Activated T-cell treated with anti-CD3 and anti-CD28 coated beads, Interleukin-2, amount 50 U/mL, for 4 hours (primary cell): ENCODE data around the gene STYK1. TPM values are rescaled to one million over a fixed set of nuclear protein-coding genes. Genes with fewer than 3 reads are reported as not detected.

Experiments
- ATAC-seq, 2 donors: fragments of 200-7000 bp; cut with Tn5 transposase; one replicate each; pipeline ENCODE4 v1.10.0; 2021
- DNase-seq: peaks from one replicate; pipeline ENCODE4 v3.0.0-alpha.2; 2020
- H3K27me3 Mint-ChIP-seq: one replicate; pipeline ENCODE4 v1.8.0; 2021; ENCODE audit warnings: low read depth, mixed read lengths
- H3K36me3 Mint-ChIP-seq: one replicate; pipeline ENCODE4 v1.8.0; 2022; ENCODE audit warnings: mixed read lengths; ENCODE audit not compliant: insufficient read depth
- H3K4me1 Mint-ChIP-seq: one replicate; pipeline ENCODE4 v1.8.0; 2021; ENCODE audit warnings: low read depth, mixed read lengths
- H3K4me3 Mint-ChIP-seq: one replicate; pipeline ENCODE4 v1.8.0; 2021; ENCODE audit warnings: mild to moderate bottlenecking, moderate library complexity, mixed read lengths
- H3K9me3 Mint-ChIP-seq: one replicate; pipeline ENCODE4 v1.8.0; 2021; ENCODE audit warnings: mixed read lengths
- total RNA-seq, 3 donors: library from RNA; stranded (reverse); gene quantifications; one replicate each; pipeline ENCODE4 v1.2.1, GENCODE V29; 2021

STYK1 gene
- total RNA-seq, 3 donors from 2014 or later, result 0.25 to 0.33 (median 0.32) TPM

DNA sequence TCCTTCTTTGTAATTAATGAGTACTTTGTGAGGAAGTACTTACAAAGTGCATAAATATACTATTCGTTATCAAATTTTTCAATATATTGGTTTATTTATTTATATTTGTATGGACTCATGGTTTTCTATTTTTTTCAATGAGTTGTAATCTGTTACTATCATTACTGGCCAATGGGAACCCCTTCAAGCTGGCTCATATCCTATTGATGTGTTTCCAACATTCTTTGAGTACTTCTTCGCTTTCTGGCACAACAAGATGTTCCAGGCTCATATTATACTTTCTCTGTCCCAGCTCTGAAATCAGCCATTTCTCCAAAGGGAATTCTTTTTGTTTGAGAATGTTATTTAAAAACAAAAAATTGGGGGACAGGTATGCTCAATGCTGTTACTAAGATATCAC, 31.8 kb upstream of the STYK1 start:
- no peak overlapping the region for H3K4me3 Mint-ChIP-seq
- H3K27me3 Mint-ChIP-seq, result peaks cover 10% of the 10 kb centered on the region
- peaks cover 21% of the 10 kb centered on the region for H3K36me3 Mint-ChIP-seq
- H3K9me3 Mint-ChIP-seq, result no peaks in the 10 kb centered on the region
- no peak for DNase-seq
- no peak for ATAC-seq
- H3K4me1 Mint-ChIP-seq, result peaks cover 14% of the 10 kb centered on the region

DNA sequence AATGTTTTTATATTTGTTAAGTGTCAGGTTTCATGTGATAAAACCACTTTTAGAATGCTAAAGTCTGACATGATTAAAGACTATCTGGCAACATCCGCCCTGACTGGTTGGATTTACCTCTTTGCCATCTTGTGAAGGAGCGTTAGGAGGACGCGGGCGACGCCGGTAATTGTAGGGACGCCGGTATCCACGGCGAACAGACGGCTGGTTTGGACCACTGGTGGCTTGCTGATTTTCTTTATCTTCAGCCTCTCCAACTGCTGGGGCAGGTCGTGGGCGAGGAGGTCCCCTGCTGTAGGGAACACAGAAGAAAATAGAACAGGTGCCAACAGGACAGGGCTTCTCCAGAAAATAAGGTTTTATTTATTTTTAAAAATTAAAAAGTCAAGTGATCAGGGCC, 28.0 kb upstream of the STYK1 start:
- ATAC-seq (no peak), DNase-seq (no peak)
- no peaks in the 10 kb centered on the region for H3K9me3 Mint-ChIP-seq
- peaks cover 16% of the 10 kb centered on the region for H3K4me1 Mint-ChIP-seq
- H3K27me3 Mint-ChIP-seq, result no peaks in the 10 kb centered on the region
- no peak overlapping the region for H3K4me3 Mint-ChIP-seq
- H3K36me3 Mint-ChIP-seq, result peaks cover 21% of the 10 kb centered on the region

GRCh38 chr12:10701131-10701681, 27.4 kb upstream of the STYK1 start:
- H3K4me3 Mint-ChIP-seq, result no peak overlapping the region
- DNase-seq (peak; percentile 26), ATAC-seq (peak; percentile 92 to 93)
- peaks cover 16% of the 10 kb centered on the region for H3K4me1 Mint-ChIP-seq
- H3K27me3 Mint-ChIP-seq, result no peaks in the 10 kb centered on the region
- no peaks in the 10 kb centered on the region for H3K9me3 Mint-ChIP-seq
- H3K36me3 Mint-ChIP-seq, result peaks cover 19% of the 10 kb centered on the region

DNA sequence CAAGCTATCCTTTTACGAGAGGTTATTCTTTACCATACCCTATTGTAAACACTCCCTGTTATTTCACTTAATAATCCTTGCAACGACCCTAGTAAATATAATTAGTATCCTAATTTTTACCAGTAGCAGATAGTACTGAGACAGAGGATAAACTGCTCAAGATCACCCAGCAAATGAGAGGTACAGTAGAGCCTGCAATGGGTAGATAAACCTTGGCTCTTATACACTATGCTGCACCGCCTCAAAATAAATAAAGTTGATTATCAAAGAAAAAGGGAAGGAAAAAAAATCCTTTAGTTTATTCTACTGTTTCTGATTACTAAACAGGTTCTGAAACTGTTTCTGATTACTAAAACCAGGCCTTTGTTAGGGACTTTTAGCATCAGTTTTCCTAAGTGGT, 26.7 kb upstream of the STYK1 start:
- no peaks in the 10 kb centered on the region for H3K9me3 Mint-ChIP-seq

GRCh38 chr12:10697862-10698261, 24.0 kb upstream of the STYK1 start:
- H3K9me3 Mint-ChIP-seq, result no peaks in the 10 kb centered on the region
- H3K4me3 Mint-ChIP-seq, result no peak overlapping the region
- H3K27me3 Mint-ChIP-seq, result no peaks in the 10 kb centered on the region
- peaks cover 16% of the 10 kb centered on the region for H3K36me3 Mint-ChIP-seq
- DNase-seq, result no peak
- no peak for ATAC-seq
- peaks cover 16% of the 10 kb centered on the region for H3K4me1 Mint-ChIP-seq

More for the DNA sequence above, 26.7 kb upstream of the STYK1 start:
- Mint-ChIP-seq H3K4me1 (peaks cover 16% of the 10 kb centered on the region), H3K36me3 (peaks cover 16% of the 10 kb centered on the region), H3K4me3 (no peak overlapping the region), H3K27me3 (no peaks in the 10 kb centered on the region)
- DNase-seq (no peak), ATAC-seq (no peak)

- Mint-ChIP-seq H3K27me3 (no peaks in the 10 kb centered on the region), H3K36me3 (peaks cover 14% of the 10 kb centered on the region), H3K9me3 (no peaks in the 10 kb centered on the region), H3K4me1 (peaks cover 16% of the 10 kb centered on the region), H3K4me3 (no peak overlapping the region)
- no peak for ATAC-seq
- DNase-seq, result no peak
Observed at GRCh38 chr12:10697156-10697555, 23.3 kb upstream of the STYK1 start.

DNA sequence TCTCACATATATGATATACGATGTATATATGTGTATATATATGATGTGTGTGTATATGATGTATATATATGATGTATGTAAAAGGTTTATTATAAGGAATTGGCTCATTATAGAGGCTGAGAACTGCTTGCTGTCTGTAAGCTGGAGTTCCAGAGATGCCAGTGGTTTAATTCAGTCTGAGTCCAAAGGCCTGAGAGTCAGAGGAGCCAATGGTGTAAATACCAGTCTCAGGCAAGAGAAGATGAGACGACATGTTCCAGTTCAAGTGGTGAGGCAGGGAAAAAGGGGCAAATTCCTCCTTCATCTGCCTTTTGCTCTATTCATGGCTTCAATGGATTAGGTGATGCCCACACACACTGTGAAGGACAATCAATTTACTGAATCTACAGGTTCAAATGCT, 17.1 kb upstream of the STYK1 start:
- Mint-ChIP-seq H3K9me3 (no peaks in the 10 kb centered on the region), H3K27me3 (peaks cover 2% of the 10 kb centered on the region), H3K4me3 (no peak overlapping the region), H3K36me3 (no peaks in the 10 kb centered on the region), H3K4me1 (no peaks in the 10 kb centered on the region)
- ATAC-seq (no peak), DNase-seq (no peak)

DNA sequence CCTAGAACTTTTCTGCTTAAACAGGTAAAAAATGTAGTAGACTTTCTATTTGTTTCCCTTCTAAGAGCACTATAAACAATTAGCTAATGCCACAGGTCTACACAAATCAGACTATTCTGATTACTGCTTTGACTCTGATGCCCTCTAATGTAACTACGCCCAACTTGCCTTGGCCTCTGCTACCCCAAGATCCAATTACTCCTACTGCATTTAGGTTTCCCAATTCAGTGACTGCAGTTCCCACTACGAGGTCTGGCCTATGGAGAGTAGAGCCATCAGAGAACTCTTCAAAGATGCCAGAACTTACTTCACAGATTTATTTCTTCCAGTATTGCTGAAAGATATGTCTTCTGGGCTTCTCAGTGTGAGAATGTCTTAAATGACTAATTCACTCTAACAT, 15.3 kb upstream of the STYK1 start:
- no peaks in the 10 kb centered on the region for H3K9me3 Mint-ChIP-seq

DNA sequence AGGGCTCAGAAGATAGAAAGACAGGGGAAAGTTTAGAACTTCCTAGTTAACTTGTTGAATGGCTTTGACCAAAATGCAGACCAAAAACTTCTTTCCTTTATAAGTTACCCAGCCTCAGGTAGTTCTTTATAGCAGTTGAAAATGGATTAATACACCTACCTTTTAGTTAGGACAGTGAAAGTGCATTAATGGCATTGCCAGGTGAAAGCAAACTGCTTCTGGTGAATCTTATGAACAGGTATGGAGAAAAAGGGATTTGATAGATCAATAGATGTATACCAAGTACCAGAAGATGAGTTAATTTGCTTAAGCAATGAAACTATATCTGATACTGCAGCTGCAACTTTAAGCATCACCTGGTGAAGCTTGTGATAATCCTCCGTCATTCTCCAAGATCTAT, 14.2 kb upstream of the STYK1 start:
- H3K9me3 Mint-ChIP-seq, result no peaks in the 10 kb centered on the region
- no peaks in the 10 kb centered on the region for H3K4me1 Mint-ChIP-seq
- H3K4me3 Mint-ChIP-seq, result no peak overlapping the region
- no peaks in the 10 kb centered on the region for H3K36me3 Mint-ChIP-seq
- no peak for DNase-seq
- ATAC-seq, result no peak
- peaks cover 6% of the 10 kb centered on the region for H3K27me3 Mint-ChIP-seq

More for the DNA sequence above, 15.3 kb upstream of the STYK1 start:
- H3K4me3 Mint-ChIP-seq, result no peak overlapping the region
- H3K27me3 Mint-ChIP-seq, result peaks cover 6% of the 10 kb centered on the region
- ATAC-seq (no peak), DNase-seq (no peak)
- H3K4me1 Mint-ChIP-seq, result no peaks in the 10 kb centered on the region
- no peaks in the 10 kb centered on the region for H3K36me3 Mint-ChIP-seq

DNA sequence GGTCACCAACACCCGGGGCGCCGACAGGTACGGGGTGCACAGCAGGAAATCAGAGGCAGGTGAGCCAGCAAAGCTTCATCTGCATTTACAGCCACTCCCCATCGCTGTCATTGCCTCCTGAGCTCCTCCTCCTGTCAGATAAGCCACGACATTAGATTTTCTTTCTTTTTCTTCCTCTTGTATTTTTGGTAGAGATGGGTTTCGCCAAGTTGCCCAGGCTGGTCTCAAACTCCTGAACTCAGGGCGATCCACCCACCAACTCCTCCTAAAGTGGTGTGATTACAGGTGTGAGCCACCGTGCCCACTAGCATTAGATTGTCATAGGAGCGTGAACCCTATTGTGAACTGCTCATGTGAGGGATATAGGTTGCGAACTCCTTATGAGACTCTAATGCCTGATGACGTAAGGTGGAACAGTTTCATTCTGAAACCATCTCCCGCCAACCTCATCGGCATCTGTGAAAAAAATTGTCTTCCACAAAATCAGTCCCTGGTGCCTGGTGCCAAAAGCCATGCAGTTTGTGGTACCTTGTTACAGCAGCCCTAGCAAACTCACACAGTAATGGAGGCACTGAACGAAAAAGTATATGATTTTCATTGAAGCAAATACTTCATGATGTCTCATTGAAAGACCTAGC, 1.5 kb downstream of the STYK1 start:
- H3K36me3 Mint-ChIP-seq, result no peaks in the 10 kb centered on the region
- no peaks in the 10 kb centered on the region for H3K9me3 Mint-ChIP-seq
- ATAC-seq, result no peak
- peak overlapping the region; percentile 64 for H3K4me3 Mint-ChIP-seq
- DNase-seq, result no peak
- H3K27me3 Mint-ChIP-seq, result peaks cover 28% of the 10 kb centered on the region
- peaks cover 37% of the 10 kb centered on the region for H3K4me1 Mint-ChIP-seq

DNA sequence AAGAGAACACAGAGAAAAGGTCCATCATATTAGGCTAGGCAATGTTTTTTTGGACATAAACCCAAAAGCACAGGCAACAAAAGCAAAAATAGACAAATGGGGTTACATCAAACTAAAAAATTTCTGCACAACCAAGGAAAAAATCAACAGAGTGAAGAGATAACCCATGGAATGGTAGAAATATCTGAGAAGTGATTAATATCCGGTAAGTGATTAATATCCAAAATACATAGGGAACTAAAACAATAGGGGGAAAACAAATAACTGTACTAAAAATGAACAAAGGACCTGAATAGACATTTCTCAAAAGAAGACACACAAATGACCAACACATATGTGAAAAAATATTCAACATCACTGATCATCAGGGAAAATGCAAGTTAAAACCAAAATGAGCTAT, 4.3 kb downstream of the STYK1 start:
- ATAC-seq, result no peak
- no peak for DNase-seq
- peaks cover 5% of the 10 kb centered on the region for H3K27me3 Mint-ChIP-seq
- H3K36me3 Mint-ChIP-seq, result no peaks in the 10 kb centered on the region
- peaks cover 29% of the 10 kb centered on the region for H3K4me1 Mint-ChIP-seq
- H3K9me3 Mint-ChIP-seq, result no peaks in the 10 kb centered on the region
- H3K4me3 Mint-ChIP-seq, result no peak overlapping the region

GRCh38 chr12:10668526-10668925, 5.3 kb downstream of the STYK1 start:
- no peak for DNase-seq
- Mint-ChIP-seq H3K36me3 (no peaks in the 10 kb centered on the region), H3K4me1 (peaks cover 20% of the 10 kb centered on the region), H3K27me3 (peaks cover 3% of the 10 kb centered on the region), H3K4me3 (peak overlapping the region; percentile 64), H3K9me3 (no peaks in the 10 kb centered on the region)
- no peak for ATAC-seq

DNA sequence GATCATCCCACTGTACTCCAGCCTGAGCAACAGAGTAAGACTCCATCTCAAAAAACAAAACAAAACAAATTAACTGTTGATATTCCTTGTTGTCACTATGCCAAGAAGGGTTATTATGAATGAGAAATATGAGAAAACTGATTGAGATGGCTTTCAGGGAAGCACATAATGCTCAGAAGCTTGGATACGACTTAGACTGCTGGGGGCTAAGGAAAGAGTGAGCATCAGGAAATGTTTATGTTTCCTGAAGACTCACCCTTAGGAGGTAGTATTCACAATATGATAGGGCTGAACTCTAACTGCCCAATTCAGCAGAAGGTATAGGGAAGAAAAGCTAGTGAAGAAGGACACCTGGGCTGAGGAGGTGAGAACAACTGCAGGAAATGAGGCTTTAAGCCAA, 6.3 kb downstream of the STYK1 start:
- H3K9me3 Mint-ChIP-seq, result no peaks in the 10 kb centered on the region
- H3K36me3 Mint-ChIP-seq, result no peaks in the 10 kb centered on the region
- ATAC-seq (no peak), DNase-seq (no peak)
- peaks cover 15% of the 10 kb centered on the region for H3K4me1 Mint-ChIP-seq
- H3K4me3 Mint-ChIP-seq, result no peak overlapping the region
- peaks cover 6% of the 10 kb centered on the region for H3K27me3 Mint-ChIP-seq

- H3K36me3 Mint-ChIP-seq, result no peaks in the 10 kb centered on the region
- no peak overlapping the region for H3K4me3 Mint-ChIP-seq
- H3K4me1 Mint-ChIP-seq, result peaks cover 10% of the 10 kb centered on the region
- ATAC-seq (no peak), DNase-seq (no peak)
- H3K9me3 Mint-ChIP-seq, result no peaks in the 10 kb centered on the region
- peaks cover 9% of the 10 kb centered on the region for H3K27me3 Mint-ChIP-seq
Observed at GRCh38 chr12:10664499-10664898, 9.4 kb downstream of the STYK1 start.

- Mint-ChIP-seq H3K4me3 (no peak overlapping the region), H3K9me3 (no peaks in the 10 kb centered on the region), H3K4me1 (peaks cover 8% of the 10 kb centered on the region), H3K36me3 (no peaks in the 10 kb centered on the region), H3K27me3 (peaks cover 9% of the 10 kb centered on the region)
- ATAC-seq (no peak), DNase-seq (no peak)
Observed at GRCh38 chr12:10663869-10664268, 10.0 kb downstream of the STYK1 start.
